Vagina (tissue), 2 donors: Measurements from ENCODE around the gene GPATCH3. TPM values are rescaled to one million over a fixed set of nuclear protein-coding genes. Genes with fewer than 3 reads are reported as not detected.

Source experiments
- DNase-seq, 2 donors: peaks; one replicate each; pipeline ENCODE4 v3.0.0-alpha.2; 2017; ENCODE audit errors: extremely low spot score in 2 of 2
- H3K27ac ChIP-seq: fragments of 200-600 bp; sonication (generic); one replicate; pipeline ENCODE4 v1.5.1; 2019
- H3K27me3 ChIP-seq: fragments of 200-600 bp; sonication (generic); one replicate; pipeline ENCODE4 v1.5.1; 2019
- H3K36me3 ChIP-seq, 2 donors: fragments of 200-600 bp; sonication (generic); one replicate each; pipeline ENCODE4 v1.5.1; 2017 to 2019
- H3K4me1 ChIP-seq: fragments of 200-600 bp; sonication (generic); one replicate; pipeline ENCODE4 v1.5.1; 2019
- H3K4me3 ChIP-seq, 2 donors: fragments of 200-600 bp; sonication (generic); 1 replicate in 1 of 2; 2 replicates in 1 of 2; pipeline ENCODE4 v1.5.1; 2016 to 2019
- H3K9me3 ChIP-seq: fragments of 200-600 bp; sonication (generic); one replicate; pipeline ENCODE4 v1.5.1; 2019
- CTCF ChIP-seq, 3 experiments: fragments of 450-650 bp in 2 of 3; fragments of 200-600 bp in 1 of 3; sonication (generic) in 1 of 3; IDR thresholded peaks; one replicate each; pipeline ENCODE4 v1.5.1; 2017 to 2019; ENCODE audit warnings: antibody characterized with exemption in 3 of 3, mild to moderate bottlenecking in 2 of 3, moderate library complexity in 2 of 3
- POLR2A ChIP-seq, 2 donors: fragments of 450-650 bp; IDR thresholded peaks; one replicate each; pipeline ENCODE4 v1.6.1; 2017; ENCODE audit warnings: antibody characterized with exemption in 2 of 2, mild to moderate bottlenecking in 2 of 2, moderate library complexity in 2 of 2
- POLR2AphosphoS5 ChIP-seq, 2 donors: sonication (generic); formaldehyde crosslinking; IDR thresholded peaks; one replicate each; pipeline ENCODE4 v1.9.0; 2017; ENCODE audit warnings: antibody characterized with exemption in 2 of 2, mild to moderate bottlenecking in 2 of 2, low read depth in 1 of 2; ENCODE audit not compliant: insufficient read depth in 1 of 2
- intact Hi-C: fragments of 100-400 bp; cut with DNase I; formaldehyde crosslinking; loops from one replicate; pipeline ENCODE4 v1.15.1; 2023
- total RNA-seq: library from RNA; depleted of rRNA; stranded (reverse); fragments of >200 nt; gene quantifications from one replicate; pipeline ENCODE4 v1.2.3, GENCODE V29; 2016

GPATCH3 gene
- total RNA-seq, 1 donor from 2014 or later = 5.2 TPM

- peaks cover 54% of the 10 kb centered on the region for H3K4me1 ChIP-seq
- H3K36me3 ChIP-seq = peaks cover 0 to 37% of the 10 kb centered on the region in 2 donors
- H3K27me3 ChIP-seq = no peaks in the 10 kb centered on the region
- H3K27ac ChIP-seq = peak overlapping the region; percentile 98
- DNase-seq = no peak
- H3K4me3 ChIP-seq = no peak overlapping the region
- H3K9me3 ChIP-seq = no peaks in the 10 kb centered on the region
- intact Hi-C loops = no loop called here
- TF ChIP-seq POLR2A (IDR thresholded peaks at IDR 0.05) = no peak
- no peak for TF ChIP-seq CTCF (IDR thresholded peaks at IDR 0.05)
- peak; percentile 14 to 31 for TF ChIP-seq POLR2AphosphoS5 (IDR thresholded peaks at IDR 0.05; ENCODE audit: insufficient read depth in 1 of 2, low read depth in 1 of 2)
These were observed 45.4 kb downstream of the GPATCH3 start for GRCh38 chr1:26854906-26855305.

DNA sequence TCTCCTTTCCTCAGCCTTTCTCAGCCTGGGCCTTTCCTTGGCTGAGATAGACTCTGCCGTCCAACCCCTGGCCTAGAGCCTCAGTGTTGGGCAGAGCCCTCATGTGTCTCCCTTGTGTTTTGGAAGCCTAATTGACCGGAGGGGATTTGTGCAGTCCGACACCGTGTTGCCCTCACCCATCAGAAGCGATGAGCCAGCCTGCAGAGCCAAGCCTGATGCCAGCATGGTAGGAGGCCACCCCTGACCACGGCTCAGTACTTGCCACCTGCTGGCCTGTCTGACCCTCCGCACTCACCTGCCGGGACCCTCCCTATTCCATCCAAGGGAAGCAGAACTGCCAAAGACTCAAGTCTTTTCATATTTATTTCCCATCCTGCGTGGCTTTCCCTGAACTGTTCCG, 46.7 kb downstream of the GPATCH3 start:
- Histone ChIP-seq H3K4me1 (peaks cover 64% of the 10 kb centered on the region), H3K36me3 (peaks cover 0 to 47% of the 10 kb centered on the region in 2 donors), H3K4me3 (no peak overlapping the region), H3K27me3 (no peaks in the 10 kb centered on the region), H3K27ac (peak overlapping the region; percentile 98), H3K9me3 (no peaks in the 10 kb centered on the region)
- no peak for DNase-seq
- intact Hi-C loops = no loop called here
- no peak for TF ChIP-seq POLR2AphosphoS5 (IDR thresholded peaks at IDR 0.05; ENCODE audit: insufficient read depth in 1 of 2, low read depth in 1 of 2)
- TF ChIP-seq POLR2A (IDR thresholded peaks at IDR 0.05) = no peak
- TF ChIP-seq CTCF (IDR thresholded peaks at IDR 0.05) = no peak

GRCh38 chr1:26853156-26853555, 47.1 kb downstream of the GPATCH3 start:
- no peak for DNase-seq
- Histone ChIP-seq H3K27ac (peak overlapping the region; percentile 98), H3K4me3 (no peak overlapping the region), H3K36me3 (peaks cover 0 to 50% of the 10 kb centered on the region in 2 donors), H3K4me1 (peaks cover 64% of the 10 kb centered on the region), H3K27me3 (no peaks in the 10 kb centered on the region), H3K9me3 (no peaks in the 10 kb centered on the region)
- TF ChIP-seq POLR2A (IDR thresholded peaks at IDR 0.05) (no peak), CTCF (IDR thresholded peaks at IDR 0.05) (peak; percentile 66 to 89 (median 75)), POLR2AphosphoS5 (IDR thresholded peaks at IDR 0.05; ENCODE audit: insufficient read depth in 1 of 2, low read depth in 1 of 2) (peak; percentile 17 to 86)
- intact Hi-C loops = no loop called here

GRCh38 chr1:26852701-26853100, 47.6 kb downstream of the GPATCH3 start:
- Histone ChIP-seq H3K9me3 (no peaks in the 10 kb centered on the region), H3K27ac (peak overlapping the region; percentile 98)

More at GRCh38 chr1:26852701-26853100, 47.6 kb downstream of the GPATCH3 start:
- Histone ChIP-seq H3K27me3 (no peaks in the 10 kb centered on the region), H3K36me3 (peaks cover 0 to 51% of the 10 kb centered on the region in 2 donors), H3K4me1 (peaks cover 59% of the 10 kb centered on the region), H3K4me3 (no peak overlapping the region)
- TF ChIP-seq CTCF (IDR thresholded peaks at IDR 0.05) (no peak), POLR2A (IDR thresholded peaks at IDR 0.05) (no peak), POLR2AphosphoS5 (IDR thresholded peaks at IDR 0.05; ENCODE audit: insufficient read depth in 1 of 2, low read depth in 1 of 2) (no peak)
- intact Hi-C loops = no loop called here
- no peak for DNase-seq
